ENCODE measurements around the gene SRGAP3.

DNA sequence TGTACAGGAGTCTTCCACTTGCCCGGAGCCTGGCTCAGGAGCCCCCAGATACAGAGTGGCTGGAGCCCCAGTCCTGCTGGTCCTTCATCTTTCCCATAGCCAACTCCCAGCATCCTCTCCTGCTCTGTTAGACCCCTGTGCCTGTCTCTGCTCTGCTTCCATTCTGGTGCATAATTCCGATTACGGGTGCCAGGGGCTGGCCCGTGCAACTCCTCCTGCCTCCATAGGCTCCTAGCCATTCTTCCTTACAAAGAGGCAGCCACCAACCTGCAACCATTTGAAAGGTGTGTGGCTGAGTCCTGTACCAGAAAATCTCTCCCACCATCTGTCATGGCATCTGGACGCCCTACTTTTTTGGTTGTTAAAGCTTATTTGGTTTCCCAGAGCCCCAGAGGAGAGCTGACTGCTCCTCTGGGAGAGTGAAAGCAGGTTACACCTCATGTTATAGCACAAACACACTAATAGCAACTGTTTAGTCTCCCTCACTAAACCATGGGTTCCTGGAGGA lies 281.0 kb downstream of the SRGAP3 start:
- TF ChIP-seq, protein P1, sequence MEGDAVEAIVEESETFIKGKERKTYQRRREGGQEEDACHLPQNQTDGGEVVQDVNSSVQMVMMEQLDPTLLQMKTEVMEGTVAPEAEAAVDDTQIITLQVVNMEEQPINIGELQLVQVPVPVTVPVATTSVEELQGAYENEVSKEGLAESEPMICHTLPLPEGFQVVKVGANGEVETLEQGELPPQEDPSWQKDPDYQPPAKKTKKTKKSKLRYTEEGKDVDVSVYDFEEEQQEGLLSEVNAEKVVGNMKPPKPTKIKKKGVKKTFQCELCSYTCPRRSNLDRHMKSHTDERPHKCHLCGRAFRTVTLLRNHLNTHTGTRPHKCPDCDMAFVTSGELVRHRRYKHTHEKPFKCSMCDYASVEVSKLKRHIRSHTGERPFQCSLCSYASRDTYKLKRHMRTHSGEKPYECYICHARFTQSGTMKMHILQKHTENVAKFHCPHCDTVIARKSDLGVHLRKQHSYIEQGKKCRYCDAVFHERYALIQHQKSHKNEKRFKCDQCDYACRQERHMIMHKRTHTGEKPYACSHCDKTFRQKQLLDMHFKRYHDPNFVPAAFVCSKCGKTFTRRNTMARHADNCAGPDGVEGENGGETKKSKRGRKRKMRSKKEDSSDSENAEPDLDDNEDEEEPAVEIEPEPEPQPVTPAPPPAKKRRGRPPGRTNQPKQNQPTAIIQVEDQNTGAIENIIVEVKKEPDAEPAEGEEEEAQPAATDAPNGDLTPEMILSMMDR (conservative IDR thresholded peaks at IDR 0.05; ENCODE audit: low read depth, low read length): no peak
- no peak for TF ChIP-seq EZH2 (IDR thresholded peaks at IDR 0.05; ENCODE audit: borderline replicate concordance, low read depth, low read length, poor library complexity, severe bottlenecking)

Data from A673 (cell line).